RWPE1 (cell line): ENCODE data around the gene TM2D3.

Experiments used
- CTCF ChIA-PET: fragments of 350-600 bp; sonication (Branson Sonifier 250); formaldehyde crosslinking; extraction: SDS; loops from one replicate; lab custom pipeline; 2021; lab: Yijun Ruan, JAX
- POLR2A ChIA-PET: fragments of 400-600 bp; formaldehyde crosslinking; extraction: SDS; loops from one replicate; lab custom pipeline; 2020; ENCODE audit warnings: antibody characterized with exemption; ENCODE audit not compliant: low non-redundant PET; lab: Yijun Ruan, JAX
- DNase-seq: peaks from one replicate; pipeline ENCODE4 v3.0.0; 2012; ENCODE audit warnings: low spot score
- H3K27ac ChIP-seq: fragments of 450-650 bp; 2 replicates; pipeline ENCODE4 v1.5.1; 2017
- CTCF ChIP-seq: fragments of 450-650 bp; conservative IDR thresholded peaks from 2 replicates; pipeline ENCODE4 v1.5.1; 2017; ENCODE audit warnings: low read depth, mild to moderate bottlenecking

The TM2D3 gene

GRCh38 chr15:101607108-101607507 is 45.1 kb downstream of the TM2D3 start:
- no peak overlapping the region for H3K27ac ChIP-seq
- ChIA-PET POLR2A (no interaction called here), CTCF (no interaction called here)
- TF ChIP-seq CTCF, result no peak
- no peak for DNase-seq

- POLR2A ChIA-PET, result no interaction called here
- CTCF ChIA-PET, result interaction anchor here (0.5 to 1.0 kb wide), 2 partner anchors 14 to 75 kb away, joined by 3 to 4 read pairs; no protein-coding TSS in a partner anchor
These were observed 47.9 kb downstream of the TM2D3 start for GRCh38 chr15:101604124-101604874.

GRCh38 chr15:101602801-101603200 is 49.4 kb downstream of the TM2D3 start:
- TF ChIP-seq CTCF, result no peak
- no peak for DNase-seq
- no peak overlapping the region for H3K27ac ChIP-seq
- ChIA-PET CTCF (no interaction called here), POLR2A (no interaction called here)

More at GRCh38 chr15:101604124-101604874, 47.9 kb downstream of the TM2D3 start:
- H3K27ac ChIP-seq, result no peak overlapping the region
- no peak for DNase-seq
- no peak for TF ChIP-seq CTCF

DNA sequence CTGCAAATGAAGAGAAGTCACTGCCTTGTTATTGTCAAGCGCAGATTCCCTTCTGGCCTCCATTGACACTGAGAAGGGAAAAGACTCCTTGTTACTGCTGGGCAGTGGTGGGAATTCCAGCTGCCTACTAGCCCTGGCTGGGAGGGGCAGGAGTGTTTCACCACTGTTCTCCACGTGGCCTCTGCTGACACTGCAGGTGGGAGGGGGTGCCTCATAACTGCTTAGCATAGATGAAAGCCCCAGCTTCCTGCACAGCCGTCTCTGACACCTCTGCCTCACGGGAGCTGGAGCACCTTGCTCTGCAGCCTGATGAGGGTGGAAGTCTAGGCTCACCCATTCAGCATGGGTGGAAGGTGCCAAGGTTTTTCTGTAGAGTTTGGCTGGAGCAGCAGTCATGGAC is 52.1 kb downstream of the TM2D3 start:
- POLR2A ChIA-PET, result no interaction called here

GRCh38 chr15:101599091-101599490 is 53.1 kb downstream of the TM2D3 start:
- H3K27ac ChIP-seq, result no peak overlapping the region
- no peak for TF ChIP-seq CTCF
- DNase-seq, result no peak
- POLR2A ChIA-PET, result no interaction called here
- CTCF ChIA-PET, result interaction anchor here (0.6 kb wide), 1 partner anchor 33 kb away, joined by 3 read pairs; no protein-coding TSS in a partner anchor

More for the DNA sequence above, 52.1 kb downstream of the TM2D3 start:
- CTCF ChIA-PET, result no interaction called here
- DNase-seq, result no peak
- no peak for TF ChIP-seq CTCF
- no peak overlapping the region for H3K27ac ChIP-seq

DNA sequence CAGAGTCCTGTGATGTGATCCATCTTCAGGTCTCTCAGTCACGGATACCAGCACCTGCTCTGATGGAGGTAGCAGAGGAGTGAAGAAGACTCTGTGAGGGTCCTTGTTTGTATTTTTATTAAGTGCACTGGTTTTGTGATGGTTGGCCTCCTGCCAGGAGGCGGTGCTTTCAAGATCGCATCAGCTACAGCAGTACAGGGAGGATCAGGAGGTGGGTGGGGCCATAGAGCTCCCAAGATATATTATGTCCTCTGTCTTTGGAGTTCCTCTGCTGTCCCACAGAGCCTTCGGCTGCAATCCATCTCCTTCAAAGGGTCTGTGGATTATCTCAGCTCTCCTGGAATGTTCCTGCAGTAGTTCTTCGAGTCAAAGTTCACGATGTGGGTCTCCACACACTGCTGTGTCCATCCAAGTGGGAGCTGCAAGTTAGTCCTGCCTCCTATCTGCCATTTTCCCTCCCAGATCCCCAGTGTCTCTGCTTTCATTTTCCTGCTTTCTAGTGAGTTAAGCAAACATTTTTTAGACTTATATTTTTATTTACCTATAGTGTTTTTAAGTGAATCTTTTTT is 54.7 kb downstream of the TM2D3 start:
- DNase-seq, result no peak
- POLR2A ChIA-PET, result no interaction called here
- TF ChIP-seq CTCF, result no peak
- CTCF ChIA-PET, result interaction anchor here (1.2 kb wide), 1 partner anchor 194 kb away, joined by 4 read pairs; no protein-coding TSS in a partner anchor
- H3K27ac ChIP-seq, result no peak overlapping the region
